ENCODE results near the gene CTDSP2.

DNA sequence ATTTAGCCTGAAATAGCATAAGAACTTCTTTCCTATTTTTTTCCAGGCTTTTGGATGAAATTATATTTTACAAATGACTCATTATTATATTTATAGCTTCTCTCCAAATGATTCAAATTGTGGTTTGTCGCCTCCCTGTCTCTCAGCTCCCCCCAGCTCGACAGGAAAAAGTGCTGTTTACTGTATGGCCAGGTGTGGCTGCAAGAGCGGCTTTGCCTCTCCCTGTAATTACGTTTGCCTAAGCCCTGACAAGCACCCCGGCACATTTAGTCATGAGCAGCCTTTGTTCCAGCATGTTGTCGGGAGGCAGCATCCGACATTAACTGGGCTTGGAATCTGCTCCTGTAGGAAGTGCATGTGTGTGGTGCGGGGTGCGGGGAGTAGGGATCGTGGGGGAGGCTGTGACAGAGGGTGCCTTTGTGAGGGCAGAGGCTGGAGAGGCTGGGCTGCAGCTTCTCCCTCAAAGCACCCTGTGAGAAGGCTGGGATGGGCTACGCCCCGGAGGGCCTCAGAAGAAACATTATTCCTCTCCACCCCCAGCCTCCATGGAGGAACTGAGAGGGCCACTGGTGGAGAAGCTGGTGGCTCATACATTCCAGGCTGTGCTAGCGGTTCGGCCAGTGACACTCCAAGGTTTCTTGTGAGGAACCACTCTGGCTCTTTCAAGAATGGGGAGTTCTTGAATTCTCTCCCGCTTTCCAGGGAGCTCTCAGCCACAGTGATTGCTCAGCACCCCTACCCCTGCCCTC lies 42.1 kb upstream of the CTDSP2 start:
- no peak for TF ChIP-seq POLR2A (IDR thresholded peaks at IDR 0.05; ENCODE audit: low read length)
- TF ChIP-seq GATA1 (IDR thresholded peaks at IDR 0.05; ENCODE audit: low read depth, low read length), result no peak
